HK-2 (cell line): ENCODE data around the gene PTPRU.

ENCODE experiments used
- DNase-seq: peaks from one replicate; pipeline ENCODE4 v3.0.0-alpha.2; 2018; ENCODE audit not compliant: unreplicated experiment

The PTPRU gene

GRCh38 chr1:29335573-29335972, 99.3 kb downstream of the PTPRU start:
- no peak for DNase-seq

- no peak for DNase-seq
Observed at GRCh38 chr1:29338908-29339575, 102.7 kb downstream of the PTPRU start.

GRCh38 chr1:29341936-29342335, 105.6 kb downstream of the PTPRU start:
- DNase-seq: no peak

GRCh38 chr1:29342351-29342750, 106.0 kb downstream of the PTPRU start:
- DNase-seq: no peak

GRCh38 chr1:29342983-29343382, 106.7 kb downstream of the PTPRU start:
- DNase-seq: no peak

- DNase-seq: no peak
Observed at GRCh38 chr1:29343476-29343875, 107.2 kb downstream of the PTPRU start.

- no peak for DNase-seq
Observed at GRCh38 chr1:29343908-29344307, 107.6 kb downstream of the PTPRU start.

- DNase-seq: no peak
Observed at GRCh38 chr1:29344336-29344735, 108.0 kb downstream of the PTPRU start.

- DNase-seq: no peak
Observed at GRCh38 chr1:29346576-29346975, 110.3 kb downstream of the PTPRU start.

GRCh38 chr1:29349871-29350491, 113.7 kb downstream of the PTPRU start:
- DNase-seq: no peak

GRCh38 chr1:29352719-29353420, 116.5 kb downstream of the PTPRU start:
- DNase-seq: no peak

- DNase-seq: no peak
Observed at GRCh38 chr1:29354511-29355098, 118.3 kb downstream of the PTPRU start.

GRCh38 chr1:29355375-29355774, 119.1 kb downstream of the PTPRU start:
- no peak for DNase-seq

GRCh38 chr1:29356663-29357062, 120.3 kb downstream of the PTPRU start:
- no peak for DNase-seq

- no peak for DNase-seq
Observed at GRCh38 chr1:29357452-29357851, 121.1 kb downstream of the PTPRU start.

- no peak for DNase-seq
Observed at GRCh38 chr1:29358183-29358582, 121.9 kb downstream of the PTPRU start.

GRCh38 chr1:29360768-29361167, 124.4 kb downstream of the PTPRU start:
- no peak for DNase-seq

- no peak for DNase-seq
Observed at GRCh38 chr1:29361686-29362085, 125.4 kb downstream of the PTPRU start.

GRCh38 chr1:29362116-29362515, 125.8 kb downstream of the PTPRU start:
- DNase-seq: no peak

GRCh38 chr1:29362764-29363163, 126.4 kb downstream of the PTPRU start:
- DNase-seq: no peak

GRCh38 chr1:29363536-29363935, 127.2 kb downstream of the PTPRU start:
- no peak for DNase-seq

- DNase-seq: no peak
Observed at GRCh38 chr1:29364101-29364678, 127.9 kb downstream of the PTPRU start.
